C4-2B (cell line): ENCODE data around the gene DEDD.

Source experiments
- H3K27ac ChIP-seq: fragments of 450-650 bp; 2 replicates; pipeline ENCODE4 v1.5.1; 2017
- ZFX ChIP-seq: fragments of 450-650 bp; IDR thresholded peaks from 2 replicates; pipeline ENCODE4 v1.6.1; 2017
- TF ChIP-seq, protein P1 (sequence below): fragments of 450-650 bp; conservative IDR thresholded peaks from 2 replicates; pipeline ENCODE4 v1.5.1; 2017; ENCODE audit warnings: mild to moderate bottlenecking

DEDD gene

DNA sequence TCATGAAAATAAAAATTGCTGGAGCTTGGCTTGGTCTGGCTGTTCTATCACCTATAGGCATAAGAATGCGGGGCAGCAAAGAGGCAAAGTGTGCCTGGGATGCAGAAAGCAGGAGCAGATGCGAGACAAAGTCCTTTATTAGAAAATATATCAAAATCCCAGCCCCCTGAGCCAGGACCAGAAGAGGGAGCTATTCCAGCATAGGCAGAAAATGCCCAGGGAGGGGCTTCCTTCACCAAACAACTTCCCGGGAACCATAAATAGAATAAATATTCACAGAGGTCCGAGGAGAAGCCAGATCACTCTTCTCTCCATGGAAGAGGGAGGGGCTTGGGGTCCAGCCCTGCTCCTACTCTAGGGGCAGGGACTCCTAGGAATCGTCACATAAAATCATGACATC lies 38.7 kb upstream of the DEDD start:
- no peak overlapping the region for H3K27ac ChIP-seq
- TF ChIP-seq, protein P1, sequence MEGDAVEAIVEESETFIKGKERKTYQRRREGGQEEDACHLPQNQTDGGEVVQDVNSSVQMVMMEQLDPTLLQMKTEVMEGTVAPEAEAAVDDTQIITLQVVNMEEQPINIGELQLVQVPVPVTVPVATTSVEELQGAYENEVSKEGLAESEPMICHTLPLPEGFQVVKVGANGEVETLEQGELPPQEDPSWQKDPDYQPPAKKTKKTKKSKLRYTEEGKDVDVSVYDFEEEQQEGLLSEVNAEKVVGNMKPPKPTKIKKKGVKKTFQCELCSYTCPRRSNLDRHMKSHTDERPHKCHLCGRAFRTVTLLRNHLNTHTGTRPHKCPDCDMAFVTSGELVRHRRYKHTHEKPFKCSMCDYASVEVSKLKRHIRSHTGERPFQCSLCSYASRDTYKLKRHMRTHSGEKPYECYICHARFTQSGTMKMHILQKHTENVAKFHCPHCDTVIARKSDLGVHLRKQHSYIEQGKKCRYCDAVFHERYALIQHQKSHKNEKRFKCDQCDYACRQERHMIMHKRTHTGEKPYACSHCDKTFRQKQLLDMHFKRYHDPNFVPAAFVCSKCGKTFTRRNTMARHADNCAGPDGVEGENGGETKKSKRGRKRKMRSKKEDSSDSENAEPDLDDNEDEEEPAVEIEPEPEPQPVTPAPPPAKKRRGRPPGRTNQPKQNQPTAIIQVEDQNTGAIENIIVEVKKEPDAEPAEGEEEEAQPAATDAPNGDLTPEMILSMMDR: no peak
- no peak for TF ChIP-seq ZFX

DNA sequence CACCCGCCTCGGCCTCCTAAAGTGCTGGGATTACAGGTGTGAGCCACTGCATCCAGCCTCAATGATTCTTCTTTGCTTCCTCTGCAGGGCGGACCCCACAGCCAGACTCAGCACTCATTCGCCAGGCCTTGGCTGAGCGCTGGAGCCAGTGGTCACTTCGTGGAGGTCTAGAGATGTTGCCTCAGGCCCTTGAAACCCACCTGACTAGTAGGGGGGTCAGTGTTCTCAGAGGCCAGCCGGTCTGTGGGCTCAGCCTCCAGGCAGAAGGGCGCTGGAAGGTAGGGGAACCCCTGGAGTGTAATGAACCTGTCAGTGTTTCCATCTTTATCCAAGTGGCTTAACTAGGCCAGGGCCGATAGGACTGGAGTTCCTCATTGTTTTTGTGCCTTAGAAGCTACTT lies 36.4 kb upstream of the DEDD start:
- TF ChIP-seq ZFX: no peak
- TF ChIP-seq, protein P1: no peak

DNA sequence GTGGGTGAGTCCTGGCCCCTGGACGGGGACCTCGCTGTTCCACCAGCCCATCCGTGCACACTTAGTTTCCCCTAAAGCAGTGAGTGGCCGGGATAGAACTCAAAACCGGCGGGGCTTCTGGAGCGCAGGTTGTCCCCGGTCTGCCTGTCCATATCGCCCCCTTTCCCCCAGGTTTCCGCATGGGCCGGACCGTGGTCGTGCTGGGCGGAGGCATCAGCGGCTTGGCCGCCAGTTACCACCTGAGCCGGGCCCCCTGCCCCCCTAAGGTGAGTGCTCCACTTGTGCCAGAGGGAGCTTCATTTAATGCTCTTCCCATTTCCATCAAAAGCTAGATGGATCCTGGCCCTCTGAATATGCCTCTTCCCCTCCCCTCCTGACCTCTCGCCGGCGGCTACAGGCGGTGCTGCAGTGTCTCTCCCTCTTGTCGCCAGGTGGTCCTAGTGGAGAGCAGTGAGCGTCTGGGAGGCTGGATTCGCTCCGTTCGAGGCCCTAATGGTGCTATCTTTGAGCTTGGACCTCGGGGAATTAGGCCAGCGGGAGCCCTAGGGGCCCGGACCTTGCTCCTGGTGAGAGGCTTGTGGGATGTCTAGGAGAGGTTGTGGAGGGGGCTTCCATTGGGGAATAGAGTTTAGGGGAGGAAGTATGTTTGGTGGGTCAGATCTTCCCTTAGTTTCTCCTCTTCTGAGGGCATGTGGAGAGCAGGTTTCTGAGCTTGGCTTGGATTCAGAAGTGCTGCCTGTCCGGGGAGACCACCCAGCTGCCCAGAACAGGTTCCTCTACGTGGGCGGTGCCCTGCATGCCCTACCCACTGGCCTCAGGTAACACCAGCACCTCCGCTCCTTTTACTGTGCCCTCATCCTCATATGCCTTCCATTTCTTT lies 34.4 kb upstream of the DEDD start:
- TF ChIP-seq ZFX: no peak
- TF ChIP-seq, protein P1: no peak
- H3K27ac ChIP-seq: peak overlapping the region; percentile 72

More for the DNA sequence above, 36.4 kb upstream of the DEDD start:
- no peak overlapping the region for H3K27ac ChIP-seq

DNA sequence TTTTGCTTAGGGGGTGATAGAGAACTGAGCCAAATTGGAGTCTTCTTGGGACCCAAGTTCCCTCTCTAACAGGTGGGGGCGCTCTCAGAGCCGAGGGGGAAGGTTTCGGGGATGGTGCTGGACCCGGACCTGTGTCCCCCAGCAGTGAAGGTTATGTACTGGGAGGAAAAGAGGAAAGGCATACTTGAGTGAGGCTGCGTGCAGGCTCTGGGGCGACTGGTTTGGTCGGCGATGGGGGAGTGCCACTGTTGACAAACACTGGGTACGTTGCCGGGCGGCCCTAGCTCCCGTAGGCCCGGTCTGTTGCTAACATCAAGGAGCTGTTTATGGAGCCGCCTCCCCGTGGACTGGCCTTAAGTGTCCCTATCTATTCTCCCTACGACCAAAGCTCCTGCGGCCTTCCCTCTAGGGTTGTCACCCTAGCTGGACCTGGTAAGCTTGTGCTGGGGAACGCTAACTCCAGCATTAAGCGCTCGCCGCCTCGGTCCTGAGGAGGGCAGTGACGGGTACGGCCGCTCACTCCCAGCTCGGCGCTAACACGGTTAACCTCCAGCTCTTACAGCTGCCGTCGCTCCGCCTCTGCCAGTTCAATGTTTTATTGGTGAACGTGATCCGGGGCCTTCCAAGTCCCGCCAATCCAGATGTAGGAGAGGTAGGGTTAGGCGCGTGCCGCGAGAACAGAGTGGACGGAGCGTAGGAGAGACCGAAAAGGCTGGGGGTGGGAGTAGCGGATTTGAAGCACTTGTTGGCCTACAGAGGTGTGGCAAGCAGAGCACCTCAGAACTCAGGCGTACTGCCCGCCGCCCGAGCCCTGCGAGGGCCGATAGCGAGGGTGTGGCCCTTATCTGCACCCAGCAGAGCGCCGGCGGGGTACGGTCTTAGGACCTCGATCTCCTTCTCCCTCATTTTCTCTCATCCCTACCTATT lies 33.5 kb upstream of the DEDD start, which contains the start of gene PPOX:
TSS of gene PPOX (plus strand) at position 685 of the 927 bp plus-strand sequence. CDS start 422 bp downstream, outside the sequence.
- peak within 1 kb of the TSS; percentile 72 for H3K27ac ChIP-seq
- TF ChIP-seq, protein P1: peak; percentile 57
- 0 out of 2 replicates have a peak, but pooled peaks have one; percentile 43 for TF ChIP-seq ZFX

DNA sequence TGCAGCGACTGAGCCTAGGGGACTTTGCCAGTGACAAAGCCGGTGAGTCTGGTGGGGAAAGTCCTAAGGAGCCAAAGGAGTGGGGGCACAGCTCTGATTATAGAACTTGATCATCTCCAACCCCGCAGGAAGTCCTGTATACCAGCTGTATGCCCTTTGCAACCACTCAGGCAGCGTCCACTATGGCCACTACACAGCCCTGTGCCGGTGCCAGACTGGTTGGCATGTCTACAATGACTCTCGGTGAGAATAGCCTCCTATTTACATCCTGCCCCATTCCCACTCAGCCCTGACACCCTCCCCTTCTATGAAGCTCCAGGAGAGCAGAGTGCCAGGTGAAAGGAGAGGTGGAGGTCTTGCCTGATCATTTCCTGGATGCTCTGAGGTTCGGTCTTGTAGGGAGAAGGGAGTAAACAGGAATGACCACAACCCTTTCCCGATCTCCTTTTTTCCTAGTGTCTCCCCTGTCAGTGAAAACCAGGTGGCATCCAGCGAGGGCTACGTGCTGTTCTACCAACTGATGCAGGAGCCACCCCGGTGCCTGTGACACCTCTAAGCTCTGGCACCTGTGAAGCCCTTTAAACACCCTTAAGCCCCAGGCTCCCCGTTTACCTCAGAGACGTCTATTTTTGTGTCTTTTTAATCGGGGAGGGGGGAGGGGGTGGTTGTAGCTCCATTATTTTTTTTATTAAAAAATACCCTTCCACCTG lies 32.6 kb upstream of the DEDD start:
- peak overlapping the region; percentile 72 for H3K27ac ChIP-seq
- TF ChIP-seq, protein P1: no peak
- no peak for TF ChIP-seq ZFX

DNA sequence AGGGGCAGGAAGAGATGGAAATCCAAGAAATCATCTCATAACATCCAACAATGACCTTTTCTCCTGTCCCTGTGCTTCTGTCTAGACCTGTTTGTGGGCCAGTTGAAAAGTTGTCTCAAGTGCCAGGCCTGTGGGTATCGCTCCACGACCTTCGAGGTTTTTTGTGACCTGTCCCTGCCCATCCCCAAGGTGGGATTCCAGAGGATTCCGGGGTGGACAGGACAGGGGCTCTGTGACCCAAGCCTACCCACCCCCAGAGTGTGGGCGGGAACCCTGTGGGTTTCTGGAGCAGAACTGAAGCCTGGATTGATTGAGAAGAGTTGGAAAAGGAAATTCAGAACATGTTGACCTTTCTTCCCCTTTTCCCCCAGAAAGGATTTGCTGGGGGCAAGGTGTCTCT lies 31.3 kb upstream of the DEDD start:
- no peak overlapping the region for H3K27ac ChIP-seq
- TF ChIP-seq, protein P1: no peak
- no peak for TF ChIP-seq ZFX
